Naive B cell (primary cell): ENCODE data around the gene TIGD3. TPM values are rescaled to one million over a fixed set of nuclear protein-coding genes. Genes with fewer than 3 reads are reported as not detected.
A peak's percentile ranks its signal among the peaks of the same experiment; 100 is the strongest.

Experiments used
- ATAC-seq, 2 donors: fragments of 150-1000 bp; cut with Tn5 transposase; 2 replicates each; pipeline ENCODE4 v1.10.0; 2021; ENCODE audit warnings: low read depth in 2 of 2, mild to moderate bottlenecking in 2 of 2, moderate library complexity in 2 of 2
- DNase-seq: peaks from one replicate; pipeline ENCODE4 v3.0.0; 2022
- H3K27ac Mint-ChIP-seq, 6 donors: one replicate each; pipeline ENCODE4 v1.8.0; 2020 to 2022; ENCODE audit warnings: mild to moderate bottlenecking in 6 of 6, mixed read lengths in 6 of 6, moderate library complexity in 5 of 6, inconsistent platforms in 2 of 6
- H3K27me3 Mint-ChIP-seq, 3 donors: one replicate each; pipeline ENCODE4 v1.8.0; 2021 to 2022; ENCODE audit warnings: mixed read lengths in 3 of 3, mild to moderate bottlenecking in 1 of 3
- H3K36me3 Mint-ChIP-seq, 2 donors: one replicate each; pipeline ENCODE4 v1.8.0; 2020 to 2022; ENCODE audit warnings: mixed read lengths in 2 of 2, inconsistent platforms in 1 of 2, mild to moderate bottlenecking in 1 of 2
- H3K4me1 Mint-ChIP-seq, 3 donors: one replicate each; pipeline ENCODE4 v1.8.0; 2020 to 2022; ENCODE audit warnings: mixed read lengths in 3 of 3, inconsistent platforms in 1 of 3, mild to moderate bottlenecking in 1 of 3, moderate library complexity in 1 of 3
- H3K4me3 Mint-ChIP-seq, 8 donors: one replicate each; pipeline ENCODE4 v1.8.0; 2020 to 2022; ENCODE audit warnings: mild to moderate bottlenecking in 8 of 8, mixed read lengths in 8 of 8, moderate library complexity in 8 of 8, inconsistent platforms in 2 of 8
- H3K9me3 Mint-ChIP-seq, 7 donors: one replicate each; pipeline ENCODE4 v1.8.0; 2020 to 2022; ENCODE audit warnings: mixed read lengths in 7 of 7, mild to moderate bottlenecking in 5 of 7, inconsistent platforms in 2 of 7, moderate library complexity in 1 of 7
- polyA plus RNA-seq, 6 donors: library from polyadenylated mRNA; unstranded; fragments of 300-500 nt; fragmentation: Illumina TruSeq; gene quantifications; one replicate each; pipeline ENCODE4 v1.2.3, GENCODE V29; 2021; ENCODE audit warnings: low read depth in 6 of 6

The TIGD3 gene
- polyA plus RNA-seq, 6 donors from 2014 or later: 1.5 to 3.3 (median 1.8) TPM

DNA sequence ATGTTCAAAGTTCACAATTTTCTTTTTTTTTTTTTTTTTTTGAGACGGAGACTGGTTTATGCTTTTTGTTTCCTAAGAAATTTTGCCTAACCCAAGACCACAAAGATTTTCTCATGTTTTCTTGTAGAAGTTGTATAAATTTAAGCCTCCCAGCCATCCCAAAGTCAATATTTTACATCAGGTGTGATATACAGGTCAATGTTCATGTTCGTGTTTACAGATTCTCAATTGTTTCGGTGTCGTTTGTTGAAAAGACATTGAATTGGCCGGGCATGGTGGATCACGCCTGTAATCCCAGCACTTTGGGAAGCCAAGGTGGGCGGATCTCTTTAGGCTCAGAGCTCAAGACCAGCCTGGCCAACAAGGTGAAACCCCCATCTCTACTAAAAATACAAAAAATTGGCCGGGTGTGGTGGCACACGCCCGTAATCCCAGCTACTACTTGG is 47.3 kb downstream of the TIGD3 start:
- Mint-ChIP-seq H3K4me3 (no peak overlapping the region), H3K27me3 (no peaks in the 10 kb centered on the region), H3K4me1 (peaks cover 31 to 34% (median 34%) of the 10 kb centered on the region in 3 donors), H3K36me3 (peaks cover 0 to 16% of the 10 kb centered on the region in 2 donors), H3K27ac (peak overlapping the region; percentile 28 to 96 (median 84)), H3K9me3 (no peaks in the 10 kb centered on the region)
- ATAC-seq (no peak), DNase-seq (no peak)

GRCh38 chr11:65402790-65403189 is 48.2 kb downstream of the TIGD3 start:
- no peaks in the 10 kb centered on the region for H3K27me3 Mint-ChIP-seq
- ATAC-seq: no peak
- H3K36me3 Mint-ChIP-seq: peaks cover 0 to 7% of the 10 kb centered on the region in 2 donors

DNA sequence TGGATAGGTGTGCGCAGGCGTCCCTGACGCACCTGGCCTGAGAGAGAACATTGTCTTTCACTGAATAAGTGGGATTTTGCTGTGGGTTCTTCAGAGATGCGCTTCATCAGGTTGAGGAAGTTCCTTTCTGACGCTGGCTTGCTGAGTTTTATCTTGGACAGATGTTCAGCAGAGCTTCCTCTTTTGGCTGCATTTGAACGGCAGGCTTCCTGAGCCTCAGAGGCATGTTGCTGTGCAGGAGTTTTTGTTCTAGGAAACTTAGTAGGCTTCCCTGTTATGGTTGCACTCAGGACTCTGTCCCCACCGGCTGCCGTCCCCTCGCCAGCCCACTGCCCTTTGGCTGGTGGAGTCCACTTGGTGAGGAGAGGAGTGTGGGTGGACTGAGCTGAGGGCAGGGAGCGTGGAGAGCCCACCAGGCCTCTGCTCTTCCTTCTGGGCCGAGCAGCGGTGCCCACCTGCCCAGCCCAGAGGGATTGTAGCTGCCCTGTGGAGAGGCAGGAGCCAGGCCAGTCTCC is 49.1 kb downstream of the TIGD3 start:
- peak overlapping the region; percentile 91 to 99 (median 96) for H3K27ac Mint-ChIP-seq
- no peaks in the 10 kb centered on the region for H3K27me3 Mint-ChIP-seq
- H3K36me3 Mint-ChIP-seq: peaks cover 0 to under 1% of the 10 kb centered on the region in 2 donors
- no peaks in the 10 kb centered on the region for H3K9me3 Mint-ChIP-seq
- H3K4me3 Mint-ChIP-seq: peak overlapping the region; percentile 12 to 87 (median 74)
- ATAC-seq: peak; percentile 78 to 81
- peaks cover 23 to 48% (median 23%) of the 10 kb centered on the region in 3 donors for H3K4me1 Mint-ChIP-seq
- DNase-seq: peak; percentile 82

More at GRCh38 chr11:65402790-65403189, 48.2 kb downstream of the TIGD3 start:
- Mint-ChIP-seq H3K4me1 (peaks cover 28 to 39% (median 28%) of the 10 kb centered on the region in 3 donors), H3K9me3 (no peaks in the 10 kb centered on the region), H3K27ac (peak overlapping the region; percentile 91 to 99 (median 96)), H3K4me3 (peak overlapping the region in 3 of 8 donors; percentile 47 to 84 (median 65))
- no peak for DNase-seq

GRCh38 chr11:65404210-65404609 is 49.7 kb downstream of the TIGD3 start:
- Mint-ChIP-seq H3K36me3 (no peaks in the 10 kb centered on the region), H3K9me3 (no peaks in the 10 kb centered on the region), H3K27me3 (no peaks in the 10 kb centered on the region), H3K4me1 (peaks cover 22 to 53% (median 23%) of the 10 kb centered on the region in 3 donors), H3K4me3 (peak overlapping the region in 6 of 8 donors; percentile 47 to 87 (median 72)), H3K27ac (peak overlapping the region; percentile 89 to 99 (median 96))
- DNase-seq: no peak
- ATAC-seq: no peak

GRCh38 chr11:65404638-65405339 is 50.2 kb downstream of the TIGD3 start:
- Mint-ChIP-seq H3K4me3 (peak overlapping the region in 6 of 8 donors; percentile 8 to 78 (median 53)), H3K27me3 (no peaks in the 10 kb centered on the region), H3K36me3 (no peaks in the 10 kb centered on the region), H3K4me1 (peaks cover 22 to 58% (median 23%) of the 10 kb centered on the region in 3 donors), H3K9me3 (no peaks in the 10 kb centered on the region), H3K27ac (peak overlapping the region; percentile 44 to 99 (median 93))
- no peak for ATAC-seq
- no peak for DNase-seq

Other genes with a start within 250 kb of the TIGD3 start
- gene TM7SF2, start 242.9 kb upstream of the TIGD3 start, polyA plus RNA-seq: 10 to 100 TPM; 11.6 to 18.4 (median 15.0) TPM
- 10 to 100 TPM in 4 of 6 donors, 1 to 10 TPM in 2; 6.3 to 16.5 (median 14.1) TPM for gene ZNHIT2, start 237.1 kb upstream of the TIGD3 start, polyA plus RNA-seq
- gene FAU, start 232.6 kb upstream of the TIGD3 start, polyA plus RNA-seq: 1,000 to 10,000 TPM; 1,024 to 1,586 (median 1,385) TPM
- gene MRPL49, start 232.4 kb upstream of the TIGD3 start, polyA plus RNA-seq: 100 to 1,000 TPM in 3 of 6 donors, 10 to 100 TPM in 3; 68.8 to 111 (median 102) TPM
- 10 to 100 TPM; 21.4 to 86.9 (median 43.5) TPM for gene SYVN1, start 220.2 kb upstream of the TIGD3 start, polyA plus RNA-seq
- gene SPDYC, start 184.5 kb upstream of the TIGD3 start, polyA plus RNA-seq: under 1 TPM in 1 of 6 donors, not detected in 5; 0.48 TPM
- 100 to 1,000 TPM in 5 of 6 donors, 10 to 100 TPM in 1; 93.8 to 132 (median 124) TPM for gene CAPN1, start 172.8 kb upstream of the TIGD3 start, polyA plus RNA-seq
- 10 to 100 TPM; 11.9 to 20.4 (median 16.2) TPM for gene POLA2, start 92.8 kb upstream of the TIGD3 start, polyA plus RNA-seq
- under 1 TPM in 1 of 6 donors, not detected in 5; 0.88 TPM for gene CDC42EP2, start 39.9 kb upstream of the TIGD3 start, polyA plus RNA-seq
- gene DPF2, start 20.9 kb upstream of the TIGD3 start, polyA plus RNA-seq: 100 to 1,000 TPM in 1 of 6 donors, 10 to 100 TPM in 5; 68.1 to 104 (median 91.9) TPM
- 10 to 100 TPM; 10.2 to 35.1 (median 16.2) TPM for gene SLC25A45, start 27.9 kb downstream of the TIGD3 start, polyA plus RNA-seq
- gene FRMD8, start 31.9 kb downstream of the TIGD3 start, polyA plus RNA-seq: 10 to 100 TPM; 45.3 to 64.6 (median 53.8) TPM
- gene NEAT1, start 68.0 kb downstream of the TIGD3 start, polyA plus RNA-seq: 1 to 10 TPM in 5 of 6 donors, under 1 TPM in 1; 0.88 to 4.2 (median 1.2) TPM
- gene MALAT1, start 144.3 kb downstream of the TIGD3 start, polyA plus RNA-seq: 1,000 to 10,000 TPM; 1,985 to 6,450 (median 3,738) TPM
- gene SCYL1, start 170.3 kb downstream of the TIGD3 start, polyA plus RNA-seq: 10 to 100 TPM; 21.8 to 40.0 (median 27.2) TPM
- 10 to 100 TPM; 12.5 to 40.5 (median 23.0) TPM for gene LTBP3, start 203.6 kb downstream of the TIGD3 start, polyA plus RNA-seq
- 10 to 100 TPM; 56.9 to 74.5 (median 69.8) TPM for gene ZNRD2, start 215.7 kb downstream of the TIGD3 start, polyA plus RNA-seq
- gene FAM89B, start 217.8 kb downstream of the TIGD3 start, polyA plus RNA-seq: 10 to 100 TPM; 44.3 to 82.6 (median 61.8) TPM
- 10 to 100 TPM in 4 of 6 donors, 1 to 10 TPM in 2; 5.5 to 18.3 (median 11.6) TPM for gene EHBP1L1, start 221.3 kb downstream of the TIGD3 start, polyA plus RNA-seq
- gene KCNK7, start 241.0 kb downstream of the TIGD3 start, polyA plus RNA-seq: not detected